ENCODE data around the gene LRRC41. TPM values are rescaled to one million over a fixed set of nuclear protein-coding genes. Genes with fewer than 3 reads are reported as not detected.

Gene LRRC41
- total and polyA plus RNA-seq, 2 donors (not counting 1 experiment from before 2014, with no cell fraction given) = 20.1 to 39.0 TPM

GRCh38 chr1:46344481-46344880 lies 41.1 kb upstream of the LRRC41 start:
- no peaks in the 10 kb centered on the region for H3K9me3 Mint-ChIP-seq (ENCODE audit: insufficient read depth)
- Histone ChIP-seq H3K4me1 (ENCODE audit: control insufficient read depth in 2 of 2, insufficient read depth in 2 of 2, low read length in 2 of 2) (peaks cover 8 to 21% of the 10 kb centered on the region in 2 donors), H3K4me2 (replicated peaks; ENCODE audit: low read depth, low read length, poor library complexity, severe bottlenecking) (no peak overlapping the region), H3K36me3 (replicated peaks in 1 of 2; ENCODE audit: control extremely low read depth in 1 of 2, control insufficient read depth in 1 of 2, extremely low read depth in 1 of 2, insufficient read depth in 2 of 2, low read length in 1 of 2) (peaks cover 3 to 54% of the 10 kb centered on the region in 2 experiments), H3K4me3 (ENCODE audit: control extremely low read depth in 1 of 5, extremely low read depth in 1 of 5, insufficient read depth in 1 of 5, low read depth in 2 of 5, low read length in 4 of 5) (no peak overlapping the region), H3K27ac (ENCODE audit: low read length in 2 of 2) (no peak overlapping the region), H3K27me3 (replicated peaks in 1 of 4; ENCODE audit: control extremely low read depth in 1 of 4, control insufficient read depth in 3 of 4, insufficient read depth in 4 of 4, low read length in 3 of 4) (no peaks in the 10 kb centered on the region), H3K79me2 (ENCODE audit: control insufficient read depth, insufficient read depth, low read length) (peaks cover 1% of the 10 kb centered on the region), H3K9me3 (ENCODE audit: control extremely low read depth in 1 of 3, control insufficient read depth in 2 of 3, insufficient read depth in 1 of 3, low read length in 2 of 3) (peaks cover 0 to 1% (median 0%) of the 10 kb centered on the region in 3 donors), H4K20me1 (ENCODE audit: control insufficient read depth, insufficient read depth, low read length, poor library complexity, severe bottlenecking) (no peaks in the 10 kb centered on the region), H3K9ac (ENCODE audit: low read length) (no peak overlapping the region), H2AFZ (ENCODE audit: insufficient read depth, low read depth, low read length, poor library complexity, severe bottlenecking) (no peak overlapping the region)
- ChIA-PET POLR2A (no interaction called here), CTCF (interaction anchor here (0.6 to 2.2 kb wide), 5 partner anchors 11 to 120 kb away, joined by 3 to 7 read pairs (median 4); no protein-coding TSS in a partner anchor)
- TF ChIP-seq EZH2 (IDR thresholded peaks at IDR 0.05; ENCODE audit: borderline replicate concordance, insufficient read depth, low read depth, low read length, poor library complexity, severe bottlenecking) (no peak), CTCF (IDR thresholded peaks at IDR 0.05) (no peak)
- no peak overlapping the region for H3K27ac Mint-ChIP-seq
- no peak for DNase-seq
- no peaks in the 10 kb centered on the region for H3K27me3 Mint-ChIP-seq
- intact Hi-C loops (cut with micrococcal nuclease) = no loop called here
- H3K4me1 Mint-ChIP-seq = peaks cover 36% of the 10 kb centered on the region
- no peak for ATAC-seq (ENCODE audit: low read depth)
- WGBS (ENCODE audit: insufficient coverage) = 92% methylated on average over 3 of the region's 3 CpGs
- no peak overlapping the region for H3K4me3 Mint-ChIP-seq

DNA sequence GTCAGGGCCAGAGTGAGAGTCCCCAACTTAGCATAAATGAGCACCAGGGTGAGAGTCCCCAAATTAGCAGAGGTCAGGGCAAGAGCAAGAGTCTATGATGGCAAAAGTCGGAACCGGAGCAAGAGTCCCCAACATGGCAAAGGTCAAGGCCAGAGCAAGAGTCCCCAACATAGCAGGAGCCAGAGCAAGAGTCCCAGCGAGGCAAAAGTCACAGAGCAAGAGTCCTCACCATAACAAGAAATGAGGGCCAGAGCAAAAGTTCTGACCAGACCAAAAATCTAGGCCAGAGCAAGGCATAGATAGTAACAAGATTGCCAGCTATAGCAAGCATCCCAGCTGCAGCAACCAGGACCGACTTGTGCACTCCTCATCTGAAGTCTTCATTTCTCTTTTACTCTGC lies 40.3 kb upstream of the LRRC41 start:
- peaks cover 0 to 4% (median 0%) of the 10 kb centered on the region in 3 donors for H3K9me3 ChIP-seq (ENCODE audit: control extremely low read depth in 1 of 3, control insufficient read depth in 2 of 3, insufficient read depth in 1 of 3, low read length in 2 of 3)
- Mint-ChIP-seq H3K4me1 (peaks cover 36% of the 10 kb centered on the region), H3K4me3 (no peak overlapping the region), H3K9me3 (ENCODE audit: insufficient read depth) (no peaks in the 10 kb centered on the region), H3K27ac (peak overlapping the region; percentile 18), H3K27me3 (no peaks in the 10 kb centered on the region)
- no peaks in the 10 kb centered on the region for H3K27me3 ChIP-seq (replicated peaks in 1 of 4; ENCODE audit: control extremely low read depth in 1 of 4, control insufficient read depth in 3 of 4, insufficient read depth in 4 of 4, low read length in 3 of 4)
- no peaks in the 10 kb centered on the region for H4K20me1 ChIP-seq (ENCODE audit: control insufficient read depth, insufficient read depth, low read length, poor library complexity, severe bottlenecking)
- peak overlapping the region in 1 of 2 donors; percentile 100 for H3K27ac ChIP-seq (ENCODE audit: low read length in 2 of 2)
- H3K36me3 ChIP-seq (replicated peaks in 1 of 2; ENCODE audit: control extremely low read depth in 1 of 2, control insufficient read depth in 1 of 2, extremely low read depth in 1 of 2, insufficient read depth in 2 of 2, low read length in 1 of 2) = peaks cover 2 to 51% of the 10 kb centered on the region in 2 experiments
- intact Hi-C loops (cut with micrococcal nuclease) = no loop called here
- 96% methylated on average over 2 of the region's 4 CpGs for WGBS (ENCODE audit: insufficient coverage)
- no peak for DNase-seq
- H3K4me3 ChIP-seq (ENCODE audit: control extremely low read depth in 1 of 5, extremely low read depth in 1 of 5, insufficient read depth in 1 of 5, low read depth in 2 of 5, low read length in 4 of 5) = no peak overlapping the region
- no peaks in the 10 kb centered on the region for H3K79me2 ChIP-seq (ENCODE audit: control insufficient read depth, insufficient read depth, low read length)
- no peak overlapping the region for H2AFZ ChIP-seq (ENCODE audit: insufficient read depth, low read depth, low read length, poor library complexity, severe bottlenecking)
- ChIA-PET POLR2A (no interaction called here), CTCF (interaction anchor here (1.5 to 1.7 kb wide), 3 partner anchors 10 to 120 kb away, joined by 4 to 5 read pairs (median 4); no protein-coding TSS in a partner anchor)
- TF ChIP-seq EZH2 (IDR thresholded peaks at IDR 0.05; ENCODE audit: borderline replicate concordance, insufficient read depth, low read depth, low read length, poor library complexity, severe bottlenecking) (no peak), CTCF (IDR thresholded peaks at IDR 0.05) (no peak)
- no peak overlapping the region for H3K9ac ChIP-seq (ENCODE audit: low read length)
- H3K4me2 ChIP-seq (replicated peaks; ENCODE audit: low read depth, low read length, poor library complexity, severe bottlenecking) = no peak overlapping the region
- H3K4me1 ChIP-seq (ENCODE audit: control insufficient read depth in 2 of 2, insufficient read depth in 2 of 2, low read length in 2 of 2) = peaks cover 10 to 21% of the 10 kb centered on the region in 2 donors
- no peak for ATAC-seq (ENCODE audit: low read depth)

Data from B cell (primary cell).